Panc1 (cell line): Measurements from ENCODE around the gene CHSY3. TPM values are rescaled to one million over a fixed set of nuclear protein-coding genes. Genes with fewer than 3 reads are reported as not detected.

Source experiments
- ATAC-seq: fragments of 200-7000 bp; cut with Tn5 transposase; 2 replicates; pipeline ENCODE4 v1.9.1; 2020; ENCODE audit warnings: mild to moderate bottlenecking, moderate library complexity
- BruUV-seq: library from RNA; stranded (reverse); fragments of 400-500 nt; replicated peaks from 2 replicates; lab custom pipeline; 2021; lab: Mats Ljungman, UMichigan
- CTCF ChIA-PET: fragments of 300-600 bp; sonication (Branson Sonifier 250); formaldehyde crosslinking; loops from one replicate; lab custom pipeline; 2022; ENCODE audit warnings: antibody characterized with exemption; lab: Charles Lee
- POLR2A ChIA-PET: fragments of 300-600 bp; sonication (Branson Sonifier 250); formaldehyde crosslinking; loops from one replicate; lab custom pipeline; 2022; ENCODE audit warnings: antibody characterized with exemption; lab: Charles Lee
- DNase-seq: peaks from one replicate; pipeline ENCODE4 v3.0.0-alpha.2; 2010; ENCODE audit warnings: low read depth, low spot score
- H3K27ac ChIP-seq: 2 replicates; pipeline ENCODE4 v1.5.1; 2011; ENCODE audit warnings: mild to moderate bottlenecking, low read length, inconsistent platforms
- H3K27me3 ChIP-seq: fragments of 200-500 bp; sonication (Bioruptor generic); 2 replicates; pipeline ENCODE4 v1.6.0; 2014; ENCODE audit warnings: low read length, inconsistent platforms; ENCODE audit not compliant: control insufficient read depth, insufficient read depth
- H3K36me3 ChIP-seq: fragments of 200-500 bp; sonication (Bioruptor generic); 2 replicates; pipeline ENCODE4 v1.5.1; 2014; ENCODE audit warnings: inconsistent platforms, mild to moderate bottlenecking, low read length, moderate library complexity; ENCODE audit not compliant: control insufficient read depth, insufficient read depth
- H3K4me1 ChIP-seq: 2 replicates; pipeline ENCODE4 v1.5.1; 2011; ENCODE audit warnings: inconsistent platforms, mild to moderate bottlenecking, low read length, moderate library complexity; ENCODE audit not compliant: control insufficient read depth, insufficient read depth
- H3K4me3 ChIP-seq, 2 experiments: 2 replicates each; pipeline ENCODE4 v1.5.1; 2011 to 2012; ENCODE audit warnings: low read depth in 2 of 2, low read length in 2 of 2, mild to moderate bottlenecking in 2 of 2, inconsistent platforms in 1 of 2, moderate library complexity in 1 of 2
- H3K9me3 ChIP-seq: fragments of 200-500 bp; sonication (Bioruptor generic); 2 replicates; pipeline ENCODE4 v1.5.1; 2014; ENCODE audit warnings: low read depth, mild to moderate bottlenecking, inconsistent platforms, low read length, moderate library complexity; ENCODE audit not compliant: control insufficient read depth, insufficient read depth
- POLR2AphosphoS5 ChIP-seq: IDR thresholded peaks from 2 replicates; pipeline ENCODE4 v1.6.1; 2012; ENCODE audit warnings: mild to moderate bottlenecking, low read depth, low read length, moderate library complexity
- SIN3A ChIP-seq: IDR thresholded peaks from 2 replicates; pipeline ENCODE4 v1.6.1; 2012; ENCODE audit warnings: low read depth, mild to moderate bottlenecking, low read length, moderate library complexity, borderline replicate concordance; ENCODE audit not compliant: insufficient read depth
- TCF7L2 ChIP-seq: IDR thresholded peaks from 2 replicates; pipeline ENCODE4 v1.6.1; 2011; ENCODE audit warnings: mild to moderate bottlenecking, low read depth, low read length, inconsistent platforms
- in situ Hi-C: cut with HindIII; loops from 2 replicates; pipeline ENCODE4 v1.10.0; 2016; ENCODE audit warnings: low sequenced_read_pairs, low pct_unique_long_range_greater_than_20kb
- intact Hi-C: fragments of 100-400 bp; cut with micrococcal nuclease; formaldehyde crosslinking; loops from one replicate; pipeline ENCODE4 v1.10.0; 2022; ENCODE audit not compliant: unreplicated experiment
- total RNA-seq: library from RNA; stranded (reverse); gene quantifications from one replicate; pipeline ENCODE4 v1.2.1, GENCODE V29; 2021; ENCODE audit not compliant: unreplicated experiment
- TF ChIP-seq, protein P1 (sequence below): fragments of 450-650 bp; IDR thresholded peaks from 2 replicates; pipeline ENCODE4 v1.5.1; 2017; ENCODE audit warnings: mild to moderate bottlenecking
- TF ChIP-seq, protein P2 (sequence below), 2 experiments: IDR thresholded peaks; 2 replicates each; pipeline ENCODE4 v1.6.1; 2011 to 2012; ENCODE audit warnings: low read depth in 2 of 2, control low read depth in 1 of 2, low read length in 1 of 2, mild to moderate bottlenecking in 1 of 2, moderate library complexity in 1 of 2; ENCODE audit not compliant: insufficient read depth in 1 of 2

Gene CHSY3
- total RNA-seq, 1 experiment from 2014 or later = not detected

DNA sequence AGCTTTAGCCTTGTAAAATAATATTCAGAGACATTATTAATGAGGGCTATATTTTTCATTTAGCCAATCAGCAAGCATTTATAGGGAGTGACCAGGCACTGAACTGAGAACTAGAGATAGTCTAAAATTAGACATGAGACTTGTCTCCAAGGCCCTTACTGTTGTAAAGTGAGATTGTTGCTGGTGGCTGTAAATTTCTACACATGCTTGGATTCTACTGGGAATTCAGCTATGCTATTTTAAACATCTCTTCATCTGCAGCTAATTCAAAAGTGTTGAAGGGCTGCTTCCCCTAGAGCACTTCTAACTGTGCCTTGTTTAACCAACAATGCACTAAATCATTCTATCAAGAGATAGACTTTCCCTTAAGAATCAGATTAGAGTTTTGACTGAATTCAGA lies 67.4 kb downstream of the CHSY3 start:
- in situ Hi-C loops (no loop called here), intact Hi-C loops (no loop called here)
- BruUV-seq = no TSS peak
- no peak for ATAC-seq
- Histone ChIP-seq H3K4me1 (no peaks in the 10 kb centered on the region), H3K36me3 (no peaks in the 10 kb centered on the region), H3K27me3 (no peaks in the 10 kb centered on the region), H3K27ac (no peak overlapping the region), H3K9me3 (no peaks in the 10 kb centered on the region), H3K4me3 (no peak overlapping the region)
- DNase-seq = no peak
- ChIA-PET CTCF (no interaction called here), POLR2A (no interaction called here)
- TF ChIP-seq TCF7L2 (no peak), SIN3A (no peak), POLR2AphosphoS5 (no peak)
- TF ChIP-seq, protein P1, sequence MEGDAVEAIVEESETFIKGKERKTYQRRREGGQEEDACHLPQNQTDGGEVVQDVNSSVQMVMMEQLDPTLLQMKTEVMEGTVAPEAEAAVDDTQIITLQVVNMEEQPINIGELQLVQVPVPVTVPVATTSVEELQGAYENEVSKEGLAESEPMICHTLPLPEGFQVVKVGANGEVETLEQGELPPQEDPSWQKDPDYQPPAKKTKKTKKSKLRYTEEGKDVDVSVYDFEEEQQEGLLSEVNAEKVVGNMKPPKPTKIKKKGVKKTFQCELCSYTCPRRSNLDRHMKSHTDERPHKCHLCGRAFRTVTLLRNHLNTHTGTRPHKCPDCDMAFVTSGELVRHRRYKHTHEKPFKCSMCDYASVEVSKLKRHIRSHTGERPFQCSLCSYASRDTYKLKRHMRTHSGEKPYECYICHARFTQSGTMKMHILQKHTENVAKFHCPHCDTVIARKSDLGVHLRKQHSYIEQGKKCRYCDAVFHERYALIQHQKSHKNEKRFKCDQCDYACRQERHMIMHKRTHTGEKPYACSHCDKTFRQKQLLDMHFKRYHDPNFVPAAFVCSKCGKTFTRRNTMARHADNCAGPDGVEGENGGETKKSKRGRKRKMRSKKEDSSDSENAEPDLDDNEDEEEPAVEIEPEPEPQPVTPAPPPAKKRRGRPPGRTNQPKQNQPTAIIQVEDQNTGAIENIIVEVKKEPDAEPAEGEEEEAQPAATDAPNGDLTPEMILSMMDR = no peak
- TF ChIP-seq, protein P2, sequence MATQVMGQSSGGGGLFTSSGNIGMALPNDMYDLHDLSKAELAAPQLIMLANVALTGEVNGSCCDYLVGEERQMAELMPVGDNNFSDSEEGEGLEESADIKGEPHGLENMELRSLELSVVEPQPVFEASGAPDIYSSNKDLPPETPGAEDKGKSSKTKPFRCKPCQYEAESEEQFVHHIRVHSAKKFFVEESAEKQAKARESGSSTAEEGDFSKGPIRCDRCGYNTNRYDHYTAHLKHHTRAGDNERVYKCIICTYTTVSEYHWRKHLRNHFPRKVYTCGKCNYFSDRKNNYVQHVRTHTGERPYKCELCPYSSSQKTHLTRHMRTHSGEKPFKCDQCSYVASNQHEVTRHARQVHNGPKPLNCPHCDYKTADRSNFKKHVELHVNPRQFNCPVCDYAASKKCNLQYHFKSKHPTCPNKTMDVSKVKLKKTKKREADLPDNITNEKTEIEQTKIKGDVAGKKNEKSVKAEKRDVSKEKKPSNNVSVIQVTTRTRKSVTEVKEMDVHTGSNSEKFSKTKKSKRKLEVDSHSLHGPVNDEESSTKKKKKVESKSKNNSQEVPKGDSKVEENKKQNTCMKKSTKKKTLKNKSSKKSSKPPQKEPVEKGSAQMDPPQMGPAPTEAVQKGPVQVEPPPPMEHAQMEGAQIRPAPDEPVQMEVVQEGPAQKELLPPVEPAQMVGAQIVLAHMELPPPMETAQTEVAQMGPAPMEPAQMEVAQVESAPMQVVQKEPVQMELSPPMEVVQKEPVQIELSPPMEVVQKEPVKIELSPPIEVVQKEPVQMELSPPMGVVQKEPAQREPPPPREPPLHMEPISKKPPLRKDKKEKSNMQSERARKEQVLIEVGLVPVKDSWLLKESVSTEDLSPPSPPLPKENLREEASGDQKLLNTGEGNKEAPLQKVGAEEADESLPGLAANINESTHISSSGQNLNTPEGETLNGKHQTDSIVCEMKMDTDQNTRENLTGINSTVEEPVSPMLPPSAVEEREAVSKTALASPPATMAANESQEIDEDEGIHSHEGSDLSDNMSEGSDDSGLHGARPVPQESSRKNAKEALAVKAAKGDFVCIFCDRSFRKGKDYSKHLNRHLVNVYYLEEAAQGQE (IDR thresholded peaks at IDR 0.05; ENCODE audit: insufficient read depth in 1 of 2, low read depth in 2 of 2, low read length in 1 of 2) = no peak

DNA sequence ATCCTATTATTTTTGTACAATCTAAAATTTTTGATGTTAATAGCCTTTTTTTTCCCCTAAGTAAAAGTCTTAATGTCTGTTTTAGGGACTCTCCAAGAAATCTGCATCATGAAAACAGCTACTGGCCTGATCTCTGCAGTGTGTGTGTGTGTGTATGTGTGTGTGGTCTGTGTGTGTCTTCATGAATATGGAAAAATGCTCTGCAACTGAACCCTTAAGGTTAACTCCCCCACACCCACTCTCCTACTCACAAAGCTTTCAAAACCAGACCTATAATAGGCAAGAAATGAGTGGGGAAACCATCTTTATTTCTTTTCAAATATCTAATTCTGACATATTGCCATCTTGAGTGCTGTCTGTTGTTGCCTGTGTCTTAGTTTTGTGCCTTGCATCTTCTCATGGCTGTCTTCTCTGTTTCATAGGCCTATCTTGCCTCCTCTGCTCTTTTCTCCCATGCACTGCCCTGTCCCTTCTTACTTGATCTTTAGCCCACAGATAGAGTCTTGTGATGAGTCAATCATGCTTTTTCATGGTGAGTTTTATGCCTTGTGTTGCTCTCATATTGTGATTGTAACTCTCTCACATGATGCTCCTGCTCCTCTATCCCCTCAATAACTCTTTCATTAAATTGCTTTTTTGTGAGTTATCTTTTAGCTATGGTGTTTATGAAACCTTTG lies 68.3 kb downstream of the CHSY3 start:
- no peak for ATAC-seq
- no peaks in the 10 kb centered on the region for H3K27me3 ChIP-seq
- CTCF ChIA-PET = no interaction called here
- DNase-seq = no peak
- intact Hi-C loops = no loop called here
- no peak for TF ChIP-seq POLR2AphosphoS5
- TF ChIP-seq, protein P2 (IDR thresholded peaks at IDR 0.05; ENCODE audit: insufficient read depth in 1 of 2, low read depth in 2 of 2, low read length in 1 of 2) = no peak
- TF ChIP-seq TCF7L2 = no peak
- no peak for TF ChIP-seq SIN3A
- TF ChIP-seq, protein P1 = no peak
- H3K9me3 ChIP-seq = no peaks in the 10 kb centered on the region
- H3K27ac ChIP-seq = no peak overlapping the region
- in situ Hi-C loops = no loop called here
- H3K36me3 ChIP-seq = no peaks in the 10 kb centered on the region
- POLR2A ChIA-PET = no interaction called here
- BruUV-seq = no TSS peak
- H3K4me3 ChIP-seq = no peak overlapping the region
- no peaks in the 10 kb centered on the region for H3K4me1 ChIP-seq
